ENCODE results near the gene BMPER. TPM values are rescaled to one million over a fixed set of nuclear protein-coding genes. Genes with fewer than 3 reads are reported as not detected.

The BMPER gene
- total and polyA plus RNA-seq, 2 of the 8 experiments (the other 6 are each of a cell fraction or from before 2014, with no cell fraction given) = 0.33 to 0.69 TPM

- no peaks in the 10 kb centered on the region for H3K9me3 ChIP-seq (ENCODE audit: insufficient read depth in 2 of 2, low read depth in 1 of 2, low read length in 1 of 2)
- H4K5ac ChIP-seq (ENCODE audit: insufficient read length, low read depth, low read length) = no peak overlapping the region
- H3K79me2 ChIP-seq (ENCODE audit: control insufficient read depth in 1 of 2, insufficient read depth in 2 of 2, low read length in 2 of 2) = no peaks in the 10 kb centered on the region
- no peak overlapping the region for H2AFZ ChIP-seq (ENCODE audit: low read length)
- H2AK5ac ChIP-seq (ENCODE audit: low read depth, low read length) = no peak overlapping the region
- no peak overlapping the region for H3K27ac ChIP-seq (ENCODE audit: low read depth, low read length)
- H2BK20ac ChIP-seq (ENCODE audit: low read length) = no peak overlapping the region
- H2BK15ac ChIP-seq (ENCODE audit: low read length) = no peak overlapping the region
- no peak overlapping the region for H3K14ac ChIP-seq (ENCODE audit: insufficient read length)
- H3K4me1 ChIP-seq (replicated peaks in 1 of 4; ENCODE audit: control insufficient read depth in 3 of 4, insufficient read depth in 4 of 4, low read length in 3 of 4) = no peaks in the 10 kb centered on the region
- no peak overlapping the region for H3K9ac ChIP-seq (replicated peaks in 1 of 4; ENCODE audit: extremely low read depth in 1 of 4, low read depth in 3 of 4, low read length in 3 of 4)
- no peak overlapping the region for H3K56ac ChIP-seq (replicated peaks; ENCODE audit: insufficient read length, low read depth, low read length)
- H2BK12ac ChIP-seq (ENCODE audit: low read depth, low read length) = no peak overlapping the region
- H3K4me3 ChIP-seq (ENCODE audit: extremely low read depth in 1 of 4, insufficient read depth in 2 of 4, low read depth in 3 of 4, low read length in 4 of 4) = no peak overlapping the region
- peaks cover 0 to 2% (median 0%) of the 10 kb centered on the region in 4 experiments; a peak in 1 of 7 replicates for H3K27me3 ChIP-seq (replicated peaks in 1 of 4; ENCODE audit: control insufficient read depth in 3 of 4, extremely low read depth in 1 of 4, insufficient read depth in 3 of 4, low read length in 3 of 4)
- H4K91ac ChIP-seq (replicated peaks; ENCODE audit: insufficient read length, low read length) = no peak overlapping the region
- no peak overlapping the region for H2BK5ac ChIP-seq (ENCODE audit: low read depth, low read length)
- CTCF ChIA-PET (ENCODE audit: partially characterized antibody) = interaction anchor here (1.1 to 1.5 kb wide), 4 partner anchors 12 to 121 kb away, joined by 3 to 5 read pairs (median 3); no protein-coding TSS in a partner anchor
- TF ChIP-seq BRCA1 (IDR thresholded peaks at IDR 0.05; ENCODE audit: low read depth, low read length) (no peak), POLR2AphosphoS5 (IDR thresholded peaks at IDR 0.05; ENCODE audit: low read depth, low read length) (no peak)
- TF ChIP-seq, protein P1, sequence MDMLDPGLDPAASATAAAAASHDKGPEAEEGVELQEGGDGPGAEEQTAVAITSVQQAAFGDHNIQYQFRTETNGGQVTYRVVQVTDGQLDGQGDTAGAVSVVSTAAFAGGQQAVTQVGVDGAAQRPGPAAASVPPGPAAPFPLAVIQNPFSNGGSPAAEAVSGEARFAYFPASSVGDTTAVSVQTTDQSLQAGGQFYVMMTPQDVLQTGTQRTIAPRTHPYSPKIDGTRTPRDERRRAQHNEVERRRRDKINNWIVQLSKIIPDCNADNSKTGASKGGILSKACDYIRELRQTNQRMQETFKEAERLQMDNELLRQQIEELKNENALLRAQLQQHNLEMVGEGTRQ (IDR thresholded peaks at IDR 0.05; ENCODE audit: low read length) = no peak
- no peak overlapping the region for H3K18ac ChIP-seq (ENCODE audit: extremely low read depth, low read length)
- H3K23ac ChIP-seq (ENCODE audit: insufficient read length) = no peak overlapping the region
- H2BK120ac ChIP-seq (replicated peaks; ENCODE audit: low read depth, low read length) = no peak overlapping the region
- H3K4ac ChIP-seq (replicated peaks; ENCODE audit: insufficient read length, low read depth, low read length) = no peak overlapping the region
- H3K4me2 ChIP-seq (ENCODE audit: insufficient read depth in 1 of 2, low read depth in 2 of 2, low read length in 2 of 2) = no peak overlapping the region
- POLR2A ChIA-PET (ENCODE audit: partially characterized antibody) = interaction anchor here (1.6 kb wide), 1 partner anchor 12 kb away, joined by 6 read pairs; no protein-coding TSS in a partner anchor
- H4K8ac ChIP-seq (ENCODE audit: extremely low read depth, insufficient read depth, low read length) = no peak overlapping the region
- WGBS, 2 experiments (ENCODE audit: extremely low coverage in 1 of 2, insufficient coverage in 1 of 2, insufficient read length in 1 of 2, insufficient replicate concordance in 2 of 2, low coverage in 1 of 2, low lambda C conversion rate in 2 of 2, missing lambda C conversion rate in 1 of 2) = 90% methylated on average over 1 of the region's 1 CpG; no CpG with 5 or more reads in 1 of the 2 experiments
- no peak for FAIRE-seq
- H4K20me1 ChIP-seq (replicated peaks in 1 of 2; ENCODE audit: control insufficient read depth in 1 of 2, insufficient read depth in 2 of 2, low read length in 2 of 2) = no peaks in the 10 kb centered on the region
- no peaks in the 10 kb centered on the region for H3K23me2 ChIP-seq (ENCODE audit: low read depth, low read length)
- H3K79me1 ChIP-seq (ENCODE audit: low read depth, low read length) = no peaks in the 10 kb centered on the region
- no peak for DNase-seq (ENCODE audit: low read depth in 1 of 2, low spot score in 2 of 2)
- H3K36me3 ChIP-seq (ENCODE audit: control insufficient read depth in 2 of 4, insufficient read depth in 4 of 4, low read length in 3 of 4) = no peaks in the 10 kb centered on the region
Observed at GRCh38 chr7:34013421-34013820, 108.1 kb downstream of the BMPER start.

All from H1 (cell line).